SHP77 treated with DMSO at 0.1 percent for 48 hours (cell line): ENCODE measurements around the gene RABGEF1.
A peak's percentile ranks its signal among the peaks of the same experiment; 100 is the strongest.
"Not testable (repeated sequence)": the region's sequence is repeated elsewhere in the genome, so short reads cannot be mapped to it uniquely, and the experiment has no call there.

ENCODE experiments used
- DNase-seq: peaks from one replicate; lab custom pipeline; 2025; lab: John Stamatoyannopoulos, UW

RABGEF1 gene

GRCh38 chr7:66815186-66815875 is 74.8 kb downstream of the RABGEF1 start:
- DNase-seq, result not testable (repeated sequence)

- DNase-seq, result no peak
Observed at GRCh38 chr7:66815951-66816350, 75.4 kb downstream of the RABGEF1 start.

GRCh38 chr7:66816658-66817057 is 76.1 kb downstream of the RABGEF1 start:
- not testable (repeated sequence) for DNase-seq

GRCh38 chr7:66817208-66817795 is 76.8 kb downstream of the RABGEF1 start:
- DNase-seq, result not testable (repeated sequence)

- DNase-seq, result not testable (repeated sequence)
Observed at GRCh38 chr7:66817956-66818355, 77.4 kb downstream of the RABGEF1 start.

GRCh38 chr7:66824041-66824440 is 83.5 kb downstream of the RABGEF1 start:
- no peak for DNase-seq

GRCh38 chr7:66825538-66825937 is 85.0 kb downstream of the RABGEF1 start:
- DNase-seq, result not testable (repeated sequence)

GRCh38 chr7:66826649-66827048 is 86.1 kb downstream of the RABGEF1 start:
- no peak for DNase-seq

- not testable (repeated sequence) for DNase-seq
Observed at GRCh38 chr7:66830976-66831375, 90.4 kb downstream of the RABGEF1 start.

GRCh38 chr7:66832531-66833351 is 92.2 kb downstream of the RABGEF1 start:
- no peak for DNase-seq

GRCh38 chr7:66837007-66837406 is 96.5 kb downstream of the RABGEF1 start:
- peak; percentile 26 for DNase-seq

- no peak for DNase-seq
Observed at GRCh38 chr7:66837661-66838060, 97.1 kb downstream of the RABGEF1 start.

GRCh38 chr7:66839814-66840213 is 99.3 kb downstream of the RABGEF1 start:
- DNase-seq, result no peak

GRCh38 chr7:66840316-66840715 is 99.8 kb downstream of the RABGEF1 start:
- no peak for DNase-seq

GRCh38 chr7:66841898-66842297 is 101.4 kb downstream of the RABGEF1 start:
- DNase-seq, result no peak

GRCh38 chr7:66843492-66843891 is 103.0 kb downstream of the RABGEF1 start:
- not testable (repeated sequence) for DNase-seq

GRCh38 chr7:66844552-66845378 is 104.2 kb downstream of the RABGEF1 start:
- DNase-seq, result peak; percentile 95

- DNase-seq, result no peak
Observed at GRCh38 chr7:66845379-66846095, 105.0 kb downstream of the RABGEF1 start.

- not testable (repeated sequence) for DNase-seq
Observed at GRCh38 chr7:66846096-66846445, 105.5 kb downstream of the RABGEF1 start.

- not testable (repeated sequence) for DNase-seq
Observed at GRCh38 chr7:66847523-66847855, 107.0 kb downstream of the RABGEF1 start.
